ENCODE results near the gene PDGFA.

PDGFA gene

GRCh38 chr7:517774-518629 lies 1.6 kb downstream of the PDGFA start:
- no peak for TF ChIP-seq POLR2AphosphoS5 (IDR thresholded peaks at IDR 0.05; ENCODE audit: borderline replicate concordance, low read depth, low read length)
- TF ChIP-seq FOXP2 (optimal IDR thresholded peaks at IDR 0.05; ENCODE audit: control extremely low read depth, extremely low read length, insufficient read depth) = no peak
- TF ChIP-seq EZH2 (IDR thresholded peaks at IDR 0.05) = peak; percentile 87
- DNase-seq (ENCODE audit: low read depth, low spot score) = no peak
- Histone ChIP-seq H3K9ac (ENCODE audit: insufficient read length) (no peak overlapping the region), H3K4me3 (no peak overlapping the region), H3K9me3 (ENCODE audit: low read depth, low read length) (no peaks in the 10 kb centered on the region), H3K36me3 (ENCODE audit: insufficient read depth, low read length) (no peaks in the 10 kb centered on the region), H3K27ac (no peak overlapping the region)

- Histone ChIP-seq H3K36me3 (ENCODE audit: insufficient read depth, low read length) (no peaks in the 10 kb centered on the region), H3K9me3 (ENCODE audit: low read depth, low read length) (no peaks in the 10 kb centered on the region), H3K4me3 (no peak overlapping the region), H3K9ac (ENCODE audit: insufficient read length) (no peak overlapping the region), H3K27ac (no peak overlapping the region)
- peak; percentile 9 for TF ChIP-seq EZH2 (IDR thresholded peaks at IDR 0.05)
- no peak for TF ChIP-seq FOXP2 (optimal IDR thresholded peaks at IDR 0.05; ENCODE audit: control extremely low read depth, extremely low read length, insufficient read depth)
- DNase-seq (ENCODE audit: low read depth, low spot score) = no peak
These were observed 2.8 kb downstream of the PDGFA start for GRCh38 chr7:516606-517456.

- no peak overlapping the region for H3K9ac ChIP-seq (ENCODE audit: insufficient read length)
- H3K9me3 ChIP-seq (ENCODE audit: low read depth, low read length) = no peaks in the 10 kb centered on the region
- TF ChIP-seq FOXP2 (optimal IDR thresholded peaks at IDR 0.05; ENCODE audit: control extremely low read depth, extremely low read length, insufficient read depth) (no peak), EZH2 (IDR thresholded peaks at IDR 0.05) (no peak), POLR2AphosphoS5 (IDR thresholded peaks at IDR 0.05; ENCODE audit: borderline replicate concordance, low read depth, low read length) (no peak)
- no peak overlapping the region for H3K4me3 ChIP-seq
- H3K36me3 ChIP-seq (ENCODE audit: insufficient read depth, low read length) = no peaks in the 10 kb centered on the region
- H3K27ac ChIP-seq = no peak overlapping the region
- DNase-seq (ENCODE audit: low read depth, low spot score) = no peak
These were observed 3.4 kb downstream of the PDGFA start for GRCh38 chr7:516216-516605.

GRCh38 chr7:515628-516027 lies 4.0 kb downstream of the PDGFA start:
- no peaks in the 10 kb centered on the region for H3K36me3 ChIP-seq (ENCODE audit: insufficient read depth, low read length)
- H3K4me3 ChIP-seq = no peak overlapping the region
- no peak for TF ChIP-seq EZH2 (IDR thresholded peaks at IDR 0.05)
- no peak for TF ChIP-seq POLR2AphosphoS5 (IDR thresholded peaks at IDR 0.05; ENCODE audit: borderline replicate concordance, low read depth, low read length)
- TF ChIP-seq FOXP2 (optimal IDR thresholded peaks at IDR 0.05; ENCODE audit: control extremely low read depth, extremely low read length, insufficient read depth) = no peak
- H3K9me3 ChIP-seq (ENCODE audit: low read depth, low read length) = no peaks in the 10 kb centered on the region
- no peak overlapping the region for H3K27ac ChIP-seq
- no peak for DNase-seq (ENCODE audit: low read depth, low spot score)
- no peak overlapping the region for H3K9ac ChIP-seq (ENCODE audit: insufficient read length)

- DNase-seq (ENCODE audit: low read depth, low spot score) = no peak
- no peaks in the 10 kb centered on the region for H3K36me3 ChIP-seq (ENCODE audit: insufficient read depth, low read length)
- H3K4me3 ChIP-seq = no peak overlapping the region
These were observed 4.7 kb downstream of the PDGFA start for GRCh38 chr7:514651-515598.

GRCh38 chr7:514242-514641 lies 5.4 kb downstream of the PDGFA start:
- H3K27ac ChIP-seq = no peak overlapping the region

More at GRCh38 chr7:514651-515598, 4.7 kb downstream of the PDGFA start:
- H3K9me3 ChIP-seq (ENCODE audit: low read depth, low read length) = no peaks in the 10 kb centered on the region
- TF ChIP-seq POLR2AphosphoS5 (IDR thresholded peaks at IDR 0.05; ENCODE audit: borderline replicate concordance, low read depth, low read length) = no peak
- no peak for TF ChIP-seq FOXP2 (optimal IDR thresholded peaks at IDR 0.05; ENCODE audit: control extremely low read depth, extremely low read length, insufficient read depth)
- TF ChIP-seq EZH2 (IDR thresholded peaks at IDR 0.05) = no peak
- H3K27ac ChIP-seq = no peak overlapping the region
- H3K9ac ChIP-seq (ENCODE audit: insufficient read length) = no peak overlapping the region

GRCh38 chr7:513521-514166 lies 6.0 kb downstream of the PDGFA start:
- TF ChIP-seq EZH2 (IDR thresholded peaks at IDR 0.05) (peak; percentile 44), FOXP2 (optimal IDR thresholded peaks at IDR 0.05; ENCODE audit: control extremely low read depth, extremely low read length, insufficient read depth) (no peak)
- no peaks in the 10 kb centered on the region for H3K9me3 ChIP-seq (ENCODE audit: low read depth, low read length)
- H3K36me3 ChIP-seq (ENCODE audit: insufficient read depth, low read length) = no peaks in the 10 kb centered on the region
- no peak overlapping the region for H3K4me3 ChIP-seq
- H3K27ac ChIP-seq = no peak overlapping the region
- no peak for DNase-seq (ENCODE audit: low read depth, low spot score)
- H3K9ac ChIP-seq (ENCODE audit: insufficient read length) = no peak overlapping the region

More at GRCh38 chr7:514242-514641, 5.4 kb downstream of the PDGFA start:
- no peaks in the 10 kb centered on the region for H3K9me3 ChIP-seq (ENCODE audit: low read depth, low read length)
- no peak overlapping the region for H3K9ac ChIP-seq (ENCODE audit: insufficient read length)
- no peak overlapping the region for H3K4me3 ChIP-seq
- no peaks in the 10 kb centered on the region for H3K36me3 ChIP-seq (ENCODE audit: insufficient read depth, low read length)
- no peak for DNase-seq (ENCODE audit: low read depth, low spot score)
- TF ChIP-seq POLR2AphosphoS5 (IDR thresholded peaks at IDR 0.05; ENCODE audit: borderline replicate concordance, low read depth, low read length) = no peak
- TF ChIP-seq EZH2 (IDR thresholded peaks at IDR 0.05) = no peak
- no peak for TF ChIP-seq FOXP2 (optimal IDR thresholded peaks at IDR 0.05; ENCODE audit: control extremely low read depth, extremely low read length, insufficient read depth)

All from SK-N-MC (cell line).